Endothelial cell of umbilical vein (primary cell): ENCODE measurements around the gene HARS2. TPM values are rescaled to one million over a fixed set of nuclear protein-coding genes. Genes with fewer than 3 reads are reported as not detected.

ENCODE experiments used
- BruUV-seq: library from RNA; stranded (reverse); fragments of 400-500 nt; replicated peaks from 2 replicates; lab custom pipeline; 2021; lab: Mats Ljungman, UMichigan
- CTCF ChIA-PET: fragments of 300-600, 350-600 bp; sonication (Branson Sonifier 250); formaldehyde crosslinking; loops from one replicate; lab custom pipeline; 2021; ENCODE audit warnings: antibody characterized with exemption, inconsistent platforms; lab: Charles Lee
- POLR2A ChIA-PET: fragments of 300-600, 350-600 bp; sonication (Branson Sonifier 250); formaldehyde crosslinking; loops from one replicate; lab custom pipeline; 2021; ENCODE audit warnings: antibody characterized with exemption, inconsistent platforms; lab: Charles Lee
- DNase-seq: peaks from one replicate; pipeline ENCODE4 v3.0.0-alpha.2; 2011; ENCODE audit warnings: low read depth, low spot score
- FAIRE-seq: peaks from 2 replicates; lab custom pipeline; 2011; peaks lifted over from hg19 to GRCh38; lab: Jason Lieb, UNC
- H2AFZ ChIP-seq: 2 replicates; pipeline ENCODE4 v1.6.0; 2012; ENCODE audit warnings: low read depth, low read length, control low read depth, inconsistent platforms
- H3K27ac ChIP-seq: 2 replicates; pipeline ENCODE4 v1.5.1; 2011; ENCODE audit warnings: low read depth, mild to moderate bottlenecking, control low read depth, low read length, moderate library complexity; ENCODE audit not compliant: insufficient read depth
- H3K27me3 ChIP-seq, 2 experiments: 2 replicates each; pipeline versions ENCODE4 v1.6.0 to v1.6.1; 2011; ENCODE audit warnings: low read length in 2 of 2, mixed read lengths in 1 of 2; ENCODE audit not compliant: control insufficient read depth in 2 of 2, insufficient read depth in 2 of 2
- H3K36me3 ChIP-seq, 2 experiments: 2 replicates in 1 of 2; 3 replicates in 1 of 2; pipeline ENCODE4 v1.5.1; 2011; ENCODE audit warnings: low read length in 2 of 2, mild to moderate bottlenecking in 1 of 2, moderate library complexity in 1 of 2; ENCODE audit not compliant: control insufficient read depth in 2 of 2, insufficient read depth in 2 of 2; ENCODE audit errors: extremely low read depth in 1 of 2
- H3K4me1 ChIP-seq: 3 replicates; pipeline ENCODE4 v1.5.1; 2011; ENCODE audit warnings: mild to moderate bottlenecking, low read length; ENCODE audit not compliant: control insufficient read depth, insufficient read depth; ENCODE audit errors: extremely low read depth
- H3K4me2 ChIP-seq: 2 replicates; pipeline ENCODE4 v1.6.1; 2011; ENCODE audit warnings: low read length, control low read depth, mixed read lengths; ENCODE audit not compliant: insufficient read depth
- H3K4me3 ChIP-seq, 3 experiments: fragments of 200-600 bp in 1 of 3; sonication (generic), shearing (Covaris generic) in 1 of 3; replicated peaks in 1 of 3; 2 replicates each; pipeline ENCODE4 v1.5.1; 2011 to 2016; ENCODE audit warnings: control low read depth in 3 of 3, low read length in 3 of 3, mild to moderate bottlenecking in 2 of 3, inconsistent platforms in 1 of 3, low read depth in 1 of 3, moderate library complexity in 1 of 3; ENCODE audit not compliant: insufficient read depth in 1 of 3
- H3K79me2 ChIP-seq: 2 replicates; pipeline ENCODE4 v1.6.0; 2012; ENCODE audit warnings: low read length, inconsistent platforms; ENCODE audit not compliant: control insufficient read depth, insufficient read depth
- H3K9ac ChIP-seq: replicated peaks from 2 replicates; pipeline ENCODE3; 2011; ENCODE audit warnings: low read length, control low read depth; ENCODE audit not compliant: insufficient read depth; ENCODE audit errors: extremely low read depth
- H3K9me1 ChIP-seq: replicated peaks from 3 replicates; pipeline ENCODE4 v1.6.0; 2011; ENCODE audit warnings: mild to moderate bottlenecking, low read length; ENCODE audit not compliant: control insufficient read depth, insufficient read depth; ENCODE audit errors: extremely low read depth
- H3K9me3 ChIP-seq: replicated peaks from 2 replicates; pipeline ENCODE4 v1.5.1; 2012; ENCODE audit warnings: low read length, inconsistent platforms; ENCODE audit not compliant: control insufficient read depth, insufficient read depth
- H4K20me1 ChIP-seq: replicated peaks from 2 replicates; pipeline ENCODE3; 2011; ENCODE audit warnings: mild to moderate bottlenecking, low read length; ENCODE audit not compliant: control insufficient read depth, insufficient read depth; ENCODE audit errors: extremely low read depth
- EZH2 ChIP-seq: IDR thresholded peaks from 2 replicates; pipeline ENCODE4 v1.6.1; 2012; ENCODE audit warnings: borderline replicate concordance, low read depth, mild to moderate bottlenecking, moderate library complexity, low read length, inconsistent platforms; ENCODE audit not compliant: severe bottlenecking
- FOS ChIP-seq: IDR thresholded peaks from 2 replicates; pipeline ENCODE4 v1.6.1; 2011; ENCODE audit warnings: mild to moderate bottlenecking, low read length, moderate library complexity, borderline replicate concordance; ENCODE audit not compliant: insufficient read depth
- GATA2 ChIP-seq: IDR thresholded peaks from 2 replicates; pipeline ENCODE4 v1.7.0; 2011; ENCODE audit warnings: low read depth, mild to moderate bottlenecking, moderate library complexity, mixed read lengths, low read length; ENCODE audit not compliant: insufficient read length, insufficient read depth
- JUN ChIP-seq: IDR thresholded peaks from 2 replicates; pipeline ENCODE4 v1.6.1; 2011; ENCODE audit warnings: borderline replicate concordance, low read depth; ENCODE audit not compliant: insufficient read length, insufficient read depth
- MAX ChIP-seq: IDR thresholded peaks from 2 replicates; pipeline ENCODE4 v1.6.1; 2011; ENCODE audit not compliant: insufficient read depth, insufficient read length
- MYC ChIP-seq: IDR thresholded peaks from one replicate; pipeline ENCODE4 v1.6.1; 2011; ENCODE audit warnings: mild to moderate bottlenecking, low read depth, low read length
- POLR2A ChIP-seq: IDR thresholded peaks from 2 replicates; pipeline ENCODE4 v1.6.1; 2012; ENCODE audit warnings: low read depth, mild to moderate bottlenecking, control low read depth, low read length
- POLR2AphosphoS5 ChIP-seq: IDR thresholded peaks from 2 replicates; pipeline ENCODE4 v1.6.1; 2012; ENCODE audit warnings: low read depth, mild to moderate bottlenecking, control low read depth, low read length, moderate library complexity; ENCODE audit not compliant: insufficient read depth
- dilution Hi-C: fragments of 300-500 bp; cut with MboI; formaldehyde crosslinking; loops from one replicate; pipeline ENCODE4 v1.15.0; 2019; ENCODE audit warnings: low sequenced_read_pairs; ENCODE audit not compliant: extremely low pct_ligation_motif_present
- intact Hi-C: fragments of 100-400 bp; cut with micrococcal nuclease; formaldehyde crosslinking; loops from one replicate; pipeline ENCODE4 v1.10.0; 2022
- polyA plus RNA-seq, 4 experiments: library from polyadenylated mRNA; depleted of rRNA in 3 of 4; stranded (reverse) in 3 of 4; unstranded in 1 of 4; fragments of >200 nt; gene quantifications; 2 replicates each; pipeline versions ENCODE4 v1.2.1 to v1.2.3, GENCODE V29; 2011 to 2012; ENCODE audit warnings: missing spikeins in 1 of 4
- total RNA-seq: library from RNA; stranded (reverse); gene quantifications from 2 replicates; pipeline ENCODE4 v1.2.3, GENCODE V29; 2021

Gene HARS2
- total and polyA plus RNA-seq, 2 donors (not counting 3 experiments of a cell fraction or from before 2014, with no cell fraction given): 23.6 to 31.7 TPM

- Histone ChIP-seq H3K9me3 (no peaks in the 10 kb centered on the region), H3K36me3 (peaks cover 21 to 31% of the 10 kb centered on the region in 2 experiments), H3K79me2 (no peaks in the 10 kb centered on the region), H3K9ac (no peak overlapping the region), H3K27me3 (no peaks in the 10 kb centered on the region), H3K27ac (no peak overlapping the region), H4K20me1 (no peaks in the 10 kb centered on the region), H3K9me1 (no peaks in the 10 kb centered on the region), H3K4me2 (no peak overlapping the region), H2AFZ (no peak overlapping the region), H3K4me3 (no peak overlapping the region), H3K4me1 (no peaks in the 10 kb centered on the region)
- ChIA-PET POLR2A (no interaction called here), CTCF (no interaction called here)
- dilution Hi-C loops: no loop called here
- intact Hi-C loops: no loop called here
- FAIRE-seq (no peak), DNase-seq (no peak)
- TF ChIP-seq MYC: no peak
- TF ChIP-seq POLR2AphosphoS5: no peak
- no peak for TF ChIP-seq JUN
- no peak for TF ChIP-seq POLR2A
- TF ChIP-seq FOS: no peak
- no peak for TF ChIP-seq EZH2
- TF ChIP-seq GATA2: no peak
- no peak for TF ChIP-seq MAX
- BruUV-seq: no TSS peak
Observed at GRCh38 chr5:140678993-140679392, 12.3 kb upstream of the HARS2 start.
